ENCODE measurements around the gene SGPL1.

SGPL1 gene

GRCh38 chr10:70830164-70830563 lies 14.4 kb downstream of the SGPL1 start:
- TF ChIP-seq, protein P1, sequence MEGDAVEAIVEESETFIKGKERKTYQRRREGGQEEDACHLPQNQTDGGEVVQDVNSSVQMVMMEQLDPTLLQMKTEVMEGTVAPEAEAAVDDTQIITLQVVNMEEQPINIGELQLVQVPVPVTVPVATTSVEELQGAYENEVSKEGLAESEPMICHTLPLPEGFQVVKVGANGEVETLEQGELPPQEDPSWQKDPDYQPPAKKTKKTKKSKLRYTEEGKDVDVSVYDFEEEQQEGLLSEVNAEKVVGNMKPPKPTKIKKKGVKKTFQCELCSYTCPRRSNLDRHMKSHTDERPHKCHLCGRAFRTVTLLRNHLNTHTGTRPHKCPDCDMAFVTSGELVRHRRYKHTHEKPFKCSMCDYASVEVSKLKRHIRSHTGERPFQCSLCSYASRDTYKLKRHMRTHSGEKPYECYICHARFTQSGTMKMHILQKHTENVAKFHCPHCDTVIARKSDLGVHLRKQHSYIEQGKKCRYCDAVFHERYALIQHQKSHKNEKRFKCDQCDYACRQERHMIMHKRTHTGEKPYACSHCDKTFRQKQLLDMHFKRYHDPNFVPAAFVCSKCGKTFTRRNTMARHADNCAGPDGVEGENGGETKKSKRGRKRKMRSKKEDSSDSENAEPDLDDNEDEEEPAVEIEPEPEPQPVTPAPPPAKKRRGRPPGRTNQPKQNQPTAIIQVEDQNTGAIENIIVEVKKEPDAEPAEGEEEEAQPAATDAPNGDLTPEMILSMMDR (conservative IDR thresholded peaks at IDR 0.05) = no peak

GRCh38 chr10:70832221-70832620 lies 16.5 kb downstream of the SGPL1 start:
- no peak overlapping the region for H3K27ac ChIP-seq
- TF ChIP-seq, protein P1 (conservative IDR thresholded peaks at IDR 0.05) = no peak

More at GRCh38 chr10:70830164-70830563, 14.4 kb downstream of the SGPL1 start:
- peak overlapping the region; percentile 48 for H3K27ac ChIP-seq

DNA sequence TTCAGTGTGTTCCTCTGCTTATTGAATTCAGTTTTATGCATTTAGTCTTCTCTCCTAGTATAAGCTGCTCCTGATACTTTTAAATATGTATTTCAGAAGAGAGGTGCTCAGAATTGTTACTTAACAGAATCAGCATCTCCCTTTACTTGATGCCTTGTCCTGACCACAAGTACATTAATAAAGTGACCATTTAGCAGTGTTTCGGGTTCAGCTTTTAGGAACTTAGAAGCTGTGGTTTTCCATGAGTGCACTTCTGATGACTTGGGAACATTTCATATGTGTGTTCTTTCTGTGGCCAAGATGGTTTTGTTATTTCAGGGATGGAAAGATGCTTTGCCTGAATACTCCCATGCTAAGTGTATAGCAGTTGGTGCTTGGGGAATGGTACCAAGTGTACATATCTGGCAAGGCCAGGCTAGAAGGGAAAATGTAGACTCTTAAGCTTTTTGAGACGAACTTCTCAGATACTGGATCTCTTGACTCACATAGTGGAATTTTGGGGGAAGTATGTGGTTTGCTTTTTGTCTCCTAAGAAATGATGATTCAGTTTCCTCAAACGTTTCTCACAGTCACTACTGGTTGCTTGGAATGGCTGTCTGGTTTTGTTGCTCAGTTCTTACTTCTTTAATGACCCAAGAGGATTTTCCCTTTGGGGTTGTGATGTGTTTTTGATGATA lies 17.2 kb downstream of the SGPL1 start:
- H3K27ac ChIP-seq = no peak overlapping the region
- TF ChIP-seq, protein P1 (conservative IDR thresholded peaks at IDR 0.05) = no peak

GRCh38 chr10:70833601-70834000 lies 17.9 kb downstream of the SGPL1 start:
- H3K27ac ChIP-seq = no peak overlapping the region
- TF ChIP-seq, protein P1 (conservative IDR thresholded peaks at IDR 0.05) = no peak

- TF ChIP-seq, protein P1 (conservative IDR thresholded peaks at IDR 0.05) = no peak
- H3K27ac ChIP-seq = no peak overlapping the region
Observed at GRCh38 chr10:70834021-70834420, 18.3 kb downstream of the SGPL1 start.

DNA sequence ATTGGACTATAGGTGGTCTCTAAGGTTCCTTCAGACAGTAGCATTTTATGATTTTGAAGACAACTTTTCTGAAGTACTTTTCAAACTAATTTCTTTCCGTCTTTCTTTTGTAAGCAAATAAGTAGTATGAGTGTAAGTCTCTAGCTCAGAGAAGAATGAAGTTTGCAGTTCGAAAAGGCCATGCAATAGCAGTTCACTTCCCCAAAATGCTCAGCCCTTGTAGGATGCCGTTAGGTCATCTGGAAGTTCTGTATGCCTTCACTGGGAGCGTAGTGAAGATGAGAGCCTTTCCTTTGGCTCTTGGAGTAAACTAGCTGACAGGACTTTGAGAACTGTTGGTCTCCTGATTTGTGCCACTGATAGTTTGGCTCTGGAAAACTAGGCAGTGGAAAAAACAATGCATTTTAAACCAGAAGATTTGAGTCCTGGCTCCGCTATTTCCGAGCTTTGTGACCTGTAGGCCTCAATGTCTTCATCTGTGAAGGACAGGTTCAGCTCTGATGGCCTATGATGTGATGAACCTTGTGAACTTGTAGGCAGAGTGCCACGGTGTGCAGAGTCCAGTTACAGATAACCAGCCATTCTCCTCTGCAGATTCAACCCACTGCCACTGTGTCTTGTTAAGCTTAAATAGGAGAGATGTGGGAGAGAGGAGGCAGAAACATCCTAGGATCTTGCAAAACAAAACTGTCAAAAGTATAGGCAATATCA lies 18.8 kb downstream of the SGPL1 start:
- TF ChIP-seq, protein P1 (conservative IDR thresholded peaks at IDR 0.05) = no peak
- no peak overlapping the region for H3K27ac ChIP-seq

- TF ChIP-seq, protein P1 (conservative IDR thresholded peaks at IDR 0.05) = no peak
- no peak overlapping the region for H3K27ac ChIP-seq
Observed at GRCh38 chr10:70836319-70836718, 20.6 kb downstream of the SGPL1 start.
